NB4 (cell line): ENCODE data around the gene GNAI2.

ENCODE experiments used
- DNase-seq: peaks from one replicate; pipeline ENCODE4 v3.0.0; 2010; ENCODE audit warnings: low read depth
- H3K4me3 ChIP-seq: one replicate; pipeline ENCODE4 v1.5.1; 2011; ENCODE audit warnings: mild to moderate bottlenecking, low read depth, low read length, moderate library complexity
- MAX ChIP-seq: IDR thresholded peaks from 2 replicates; pipeline ENCODE4 v1.6.1; 2011; ENCODE audit warnings: low read depth, low read length
- MYC ChIP-seq: IDR thresholded peaks from 2 replicates; pipeline ENCODE4 v1.6.1; 2011; ENCODE audit warnings: low read depth, low read length
- POLR2A ChIP-seq: IDR thresholded peaks from 2 replicates; pipeline ENCODE4 v1.6.1; 2011; ENCODE audit warnings: mild to moderate bottlenecking; ENCODE audit not compliant: insufficient read length; ENCODE audit errors: extremely low read depth
- TF ChIP-seq, protein P1 (sequence below): IDR thresholded peaks from one replicate; pipeline ENCODE4 v1.5.1; 2012; ENCODE audit warnings: low read depth, low read length

The GNAI2 gene

DNA sequence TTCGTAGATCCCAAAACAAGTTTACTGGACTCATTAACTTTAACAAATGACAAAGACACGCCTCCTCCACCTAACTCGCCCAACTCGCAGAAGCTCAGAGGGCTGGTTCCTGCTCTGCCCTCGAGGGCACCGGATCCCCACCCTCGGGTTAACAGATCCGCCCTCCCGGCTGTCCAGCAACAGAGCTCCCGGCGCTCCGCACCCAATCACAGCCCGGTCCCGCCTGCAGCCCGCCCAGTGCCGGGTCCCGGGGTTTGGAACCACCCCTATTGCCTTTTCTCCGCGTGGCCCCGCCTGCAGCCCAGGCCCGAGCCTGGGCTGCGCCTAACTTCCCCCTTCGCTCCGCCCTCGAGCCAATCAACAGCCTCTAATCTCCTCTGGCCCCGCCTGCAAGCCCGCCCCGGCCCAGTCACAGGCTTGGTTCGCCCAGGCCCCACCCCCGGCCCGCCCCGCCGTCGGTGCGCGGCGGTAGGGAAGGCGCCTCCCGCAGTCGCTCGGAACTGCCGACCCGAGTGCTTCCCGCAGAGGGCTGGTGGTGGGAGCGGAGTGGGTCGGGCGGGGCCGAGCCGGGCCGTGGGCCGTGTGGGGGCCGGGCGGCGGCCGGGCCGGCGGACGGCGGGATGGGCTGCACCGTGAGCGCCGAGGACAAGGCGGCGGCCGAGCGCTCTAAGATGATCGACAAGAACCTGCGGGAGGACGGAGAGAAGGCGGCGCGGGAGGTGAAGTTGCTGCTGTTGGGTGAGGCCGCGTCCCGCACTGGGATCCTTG lies at the start of gene GNAI2:
Gene GNAI2 (plus strand): TSS at position 489 of the 768 bp plus-strand sequence. CDS start 132 bp downstream, at position 621.
- DNase-seq = peak; percentile 99
- TF ChIP-seq, protein P1, sequence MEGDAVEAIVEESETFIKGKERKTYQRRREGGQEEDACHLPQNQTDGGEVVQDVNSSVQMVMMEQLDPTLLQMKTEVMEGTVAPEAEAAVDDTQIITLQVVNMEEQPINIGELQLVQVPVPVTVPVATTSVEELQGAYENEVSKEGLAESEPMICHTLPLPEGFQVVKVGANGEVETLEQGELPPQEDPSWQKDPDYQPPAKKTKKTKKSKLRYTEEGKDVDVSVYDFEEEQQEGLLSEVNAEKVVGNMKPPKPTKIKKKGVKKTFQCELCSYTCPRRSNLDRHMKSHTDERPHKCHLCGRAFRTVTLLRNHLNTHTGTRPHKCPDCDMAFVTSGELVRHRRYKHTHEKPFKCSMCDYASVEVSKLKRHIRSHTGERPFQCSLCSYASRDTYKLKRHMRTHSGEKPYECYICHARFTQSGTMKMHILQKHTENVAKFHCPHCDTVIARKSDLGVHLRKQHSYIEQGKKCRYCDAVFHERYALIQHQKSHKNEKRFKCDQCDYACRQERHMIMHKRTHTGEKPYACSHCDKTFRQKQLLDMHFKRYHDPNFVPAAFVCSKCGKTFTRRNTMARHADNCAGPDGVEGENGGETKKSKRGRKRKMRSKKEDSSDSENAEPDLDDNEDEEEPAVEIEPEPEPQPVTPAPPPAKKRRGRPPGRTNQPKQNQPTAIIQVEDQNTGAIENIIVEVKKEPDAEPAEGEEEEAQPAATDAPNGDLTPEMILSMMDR = no peak
- TF ChIP-seq MYC (peak; percentile 75), POLR2A (peak; percentile 88), MAX (peak; percentile 64)
- H3K4me3 ChIP-seq = peak within 1 kb of the TSS; percentile 78

DNA sequence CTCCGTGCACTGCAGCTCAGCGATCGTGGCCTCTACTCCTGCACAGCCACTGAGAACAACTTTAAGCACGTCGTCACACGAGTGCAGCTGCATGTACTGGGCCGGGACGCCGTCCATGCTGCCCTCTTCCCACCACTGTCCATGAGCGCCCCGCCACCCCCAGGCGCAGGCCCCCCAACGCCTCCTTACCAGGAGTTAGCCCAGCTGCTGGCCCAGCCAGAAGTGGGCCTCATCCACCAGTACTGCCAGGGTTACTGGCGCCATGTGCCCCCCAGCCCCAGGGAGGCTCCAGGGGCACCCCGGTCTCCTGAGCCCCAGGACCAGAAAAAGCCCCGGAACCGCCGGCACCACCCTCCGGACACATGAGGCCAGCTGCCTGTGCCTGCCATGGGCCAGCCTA lies 48.3 kb upstream of the GNAI2 start:
- TF ChIP-seq MYC = no peak
- no peak for TF ChIP-seq POLR2A
- no peak for TF ChIP-seq MAX
- TF ChIP-seq, protein P1 = no peak
- H3K4me3 ChIP-seq = no peak overlapping the region
- no peak for DNase-seq

GRCh38 chr3:50189274-50189673 lies 46.7 kb upstream of the GNAI2 start:
- no peak overlapping the region for H3K4me3 ChIP-seq
- TF ChIP-seq POLR2A (peak; percentile 7), MAX (peak; percentile 28), MYC (peak; percentile 45; the same call in 1 of the 2 replicates)
- TF ChIP-seq, protein P1 = peak; percentile 71
- DNase-seq = peak; percentile 79

GRCh38 chr3:50189989-50190388 lies 46.0 kb upstream of the GNAI2 start:
- no peak for DNase-seq
- no peak overlapping the region for H3K4me3 ChIP-seq
- TF ChIP-seq MAX = peak; percentile 67
- TF ChIP-seq POLR2A = peak; percentile 1
- TF ChIP-seq MYC = no peak
- TF ChIP-seq, protein P1 = no peak

DNA sequence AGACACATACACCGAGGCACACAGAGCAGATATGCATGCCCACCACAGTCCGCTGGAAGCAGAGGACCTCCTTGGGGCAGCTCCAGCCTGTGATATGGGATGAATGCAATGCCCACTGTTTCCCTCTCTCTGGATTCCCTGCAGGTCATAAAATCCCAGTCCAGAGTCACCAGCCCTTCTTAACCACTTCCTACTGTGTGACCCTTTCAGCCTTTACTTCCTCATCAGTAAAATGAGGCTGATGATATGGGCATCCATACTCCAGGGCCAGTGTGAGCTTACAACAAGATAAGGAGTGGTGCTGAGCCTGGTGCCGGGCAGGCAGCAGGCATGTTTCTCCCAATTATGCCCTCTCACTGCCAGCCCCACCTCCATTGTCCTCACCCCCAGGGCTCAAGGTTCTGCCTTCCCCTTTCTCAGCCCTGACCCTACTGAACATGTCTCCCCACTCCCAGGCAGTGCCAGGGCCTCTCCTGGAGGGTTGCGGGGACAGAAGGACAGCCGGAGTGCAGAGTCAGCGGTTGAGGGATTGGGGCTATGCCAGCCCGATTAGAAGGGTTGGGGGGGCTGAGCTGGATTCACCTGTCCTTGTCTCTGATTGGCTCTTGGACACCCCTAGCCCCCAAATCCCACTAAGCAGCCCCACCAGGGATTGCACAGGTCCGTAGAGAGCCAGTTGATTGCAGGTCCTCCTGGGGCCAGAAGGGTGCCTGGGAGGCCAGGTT lies 44.9 kb upstream of the GNAI2 start, which contains the start of gene GNAT1:
Gene GNAT1 (plus strand): TSS at position 675 of the 725 bp plus-strand sequence. CDS start 116 bp downstream, outside the sequence.
- TF ChIP-seq MYC (no peak), MAX (no peak), POLR2A (no peak)
- TF ChIP-seq, protein P1 = no peak
- DNase-seq = peak; percentile 61
- H3K4me3 ChIP-seq = no peak within 1 kb of the TSS
